ENCODE data around the gene RIPOR2.

Gene RIPOR2

DNA sequence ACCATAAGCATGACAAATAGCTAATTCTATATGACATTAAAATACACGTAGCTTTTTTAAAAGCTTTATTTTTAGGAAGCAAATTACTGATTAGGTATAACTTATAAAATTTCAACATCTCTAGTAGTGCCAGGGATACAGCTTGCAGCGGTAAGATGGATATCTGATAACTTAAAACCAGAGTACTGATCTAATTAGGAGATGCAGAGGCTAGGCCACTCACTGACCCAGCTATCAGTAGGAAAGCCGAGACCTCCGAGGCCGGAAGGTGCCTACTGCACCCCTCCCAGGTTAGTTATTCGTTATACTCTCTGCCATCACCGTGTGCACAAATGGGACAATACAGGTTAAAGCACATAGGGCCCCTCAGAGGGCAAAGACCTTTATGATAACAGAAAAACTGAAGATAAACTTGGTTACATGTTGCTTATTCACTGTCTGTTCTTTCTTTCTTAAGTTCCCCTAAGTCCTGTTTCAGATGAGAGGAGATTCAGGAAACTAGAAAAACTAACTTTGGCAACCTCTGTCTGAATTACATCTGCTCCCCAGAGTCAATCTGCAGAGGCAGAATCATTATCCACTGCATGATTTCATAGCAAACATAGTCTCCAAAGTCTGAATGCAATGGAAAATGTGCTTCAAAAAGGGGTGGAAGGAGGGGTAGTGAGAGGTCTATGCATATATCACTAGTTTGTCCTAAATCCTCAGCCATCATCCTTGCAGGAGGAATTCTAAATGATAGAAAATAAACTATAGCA, 60.8 kb downstream of the RIPOR2 start:
- DNase-seq: no peak

DNA sequence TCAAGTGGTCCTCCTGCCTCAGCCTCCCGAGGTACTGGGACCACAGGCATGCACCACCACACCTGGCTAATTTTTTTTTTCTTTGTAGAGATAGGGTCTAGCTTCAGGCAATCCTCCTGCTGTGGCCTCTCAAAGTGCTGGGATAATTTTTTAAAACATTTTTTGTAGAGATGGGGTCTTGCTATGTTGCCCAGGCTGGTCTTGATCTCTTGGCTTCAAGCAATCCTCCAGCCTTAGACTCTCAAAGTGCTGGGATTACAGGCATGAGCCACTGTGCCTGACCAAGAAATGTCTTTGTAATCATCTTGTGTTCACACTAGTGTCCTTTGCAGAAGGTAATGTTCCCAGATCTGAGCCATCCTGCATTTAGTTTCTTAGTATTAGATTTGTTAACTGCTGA, 61.6 kb downstream of the RIPOR2 start:
- DNase-seq: no peak

DNA sequence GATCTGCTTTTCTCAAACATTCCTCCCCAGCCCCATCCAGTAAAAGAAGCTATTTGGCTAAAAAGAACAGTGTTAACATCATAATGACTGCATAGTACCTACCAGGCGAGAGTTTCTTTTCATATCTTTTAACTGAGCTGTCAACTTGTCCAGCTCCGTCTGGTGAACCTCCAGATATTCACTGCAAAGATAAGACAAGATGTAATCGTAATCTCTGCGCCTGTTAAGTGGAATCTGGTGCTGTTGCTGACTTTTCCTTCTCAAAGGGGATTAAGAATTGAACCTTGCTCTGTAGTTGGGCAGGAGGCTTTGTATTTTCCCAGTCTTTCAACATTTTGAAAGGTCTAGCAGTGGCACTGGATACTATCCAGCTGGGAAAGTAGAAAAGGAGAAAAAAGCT, 63.0 kb downstream of the RIPOR2 start:
- peak in 1 of 2 experiments; percentile 26 for DNase-seq

DNA sequence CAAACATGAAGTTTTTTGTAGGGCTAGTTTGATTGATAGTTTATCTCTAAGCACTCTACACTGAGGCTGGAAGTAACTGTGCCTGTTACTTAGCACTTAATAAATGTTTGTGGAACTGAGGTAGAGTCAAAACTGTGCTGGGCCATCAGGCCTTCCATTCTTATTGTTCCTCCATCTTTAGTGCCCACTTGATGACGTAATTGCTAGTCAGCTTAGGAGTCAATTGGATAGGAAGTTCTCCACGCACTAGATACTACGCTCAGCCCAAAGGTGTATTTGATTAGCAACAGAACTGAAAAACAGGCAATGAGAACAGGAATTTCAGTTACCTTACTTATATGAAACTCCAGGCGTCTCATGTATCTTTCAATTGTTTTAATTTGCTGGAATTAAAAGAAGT, 67.0 kb downstream of the RIPOR2 start:
- DNase-seq: no peak

DNA sequence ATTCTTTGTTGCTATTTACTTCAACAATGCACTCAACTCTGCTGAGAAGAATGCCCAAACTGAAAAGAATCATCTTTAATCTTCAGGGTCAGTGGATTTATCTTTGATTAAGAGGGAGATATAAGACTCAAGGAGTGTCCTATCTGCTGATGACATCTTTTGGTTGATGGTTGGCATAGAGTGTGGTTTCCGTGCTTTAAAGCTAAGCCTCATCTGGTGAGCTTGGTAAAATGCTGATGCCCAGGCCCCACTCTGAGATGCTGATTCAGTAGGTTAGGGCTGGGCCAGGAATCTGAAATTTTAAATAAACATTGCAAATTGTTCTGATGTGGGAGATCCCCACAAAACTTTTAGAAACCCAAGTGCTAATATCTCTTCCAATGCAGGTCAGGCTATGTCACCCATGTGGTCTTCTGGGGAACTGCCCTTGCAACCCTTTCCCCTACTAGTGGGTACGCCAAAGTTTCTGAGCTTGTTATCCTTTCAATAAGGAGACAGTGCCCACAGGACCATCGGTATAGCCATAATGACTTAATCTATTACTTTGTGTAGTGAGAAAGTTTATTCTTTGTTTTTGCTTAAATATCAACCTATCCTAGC, 68.6 kb downstream of the RIPOR2 start:
- DNase-seq: no peak

DNA sequence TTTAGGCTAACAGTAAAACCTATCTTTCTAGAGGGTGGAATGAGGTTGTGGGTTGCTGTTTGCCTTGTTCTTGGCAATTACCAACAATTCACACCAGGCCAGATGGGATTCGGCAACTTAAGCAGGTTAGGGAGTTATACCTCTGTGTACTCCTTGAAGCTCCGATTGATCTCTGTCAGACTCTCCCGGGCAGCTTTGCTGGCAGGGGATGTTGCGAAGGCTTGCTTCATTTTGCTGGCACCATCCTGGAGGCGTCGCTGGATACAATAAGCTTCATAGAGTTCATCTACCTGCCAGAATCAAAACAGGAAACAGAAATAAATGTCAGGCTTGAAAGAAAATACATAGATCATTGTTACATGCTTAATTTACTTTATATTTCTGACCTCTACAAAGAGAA, 70.6 kb downstream of the RIPOR2 start:
- peak; percentile 0 to 18 for DNase-seq

DNA sequence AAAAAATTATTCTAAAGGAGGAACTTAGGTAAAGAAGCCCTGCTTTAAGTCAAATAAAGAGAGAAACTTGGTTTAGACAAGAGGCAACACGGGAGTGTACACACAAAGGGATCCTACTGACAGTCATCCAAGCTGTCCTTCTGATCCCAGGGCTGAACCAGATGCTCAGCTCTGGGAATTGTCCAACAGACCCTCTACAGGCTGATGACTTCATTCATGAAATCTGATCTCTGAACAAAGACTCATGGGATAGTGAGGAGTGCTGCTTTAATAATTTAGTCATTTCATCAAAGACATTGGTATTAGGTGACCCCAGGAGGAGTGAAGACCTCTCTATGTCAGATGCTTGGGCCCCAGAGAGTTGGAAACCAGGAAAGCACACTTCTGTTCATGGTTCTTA, 71.4 kb downstream of the RIPOR2 start:
- peak; percentile 55 to 86 for DNase-seq

DNA sequence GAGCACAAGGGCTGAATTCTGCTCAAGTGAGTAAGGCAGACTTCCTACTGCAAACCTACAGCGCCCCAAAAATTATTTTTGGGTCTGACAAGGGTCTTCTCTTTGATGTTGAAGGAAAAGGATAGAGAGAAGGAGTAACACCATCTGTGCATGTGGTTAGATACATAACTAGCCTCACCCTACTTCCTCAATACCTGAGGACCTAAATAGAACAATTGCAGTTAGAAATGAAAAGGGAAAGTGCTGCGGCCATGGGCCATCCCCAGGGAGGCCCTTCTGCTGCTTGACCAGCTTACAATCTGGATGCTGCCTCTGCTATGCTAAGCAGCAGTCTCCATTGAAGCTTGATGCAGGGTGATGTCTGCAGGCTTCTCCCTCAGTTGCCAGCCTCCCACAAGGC, 73.8 kb downstream of the RIPOR2 start:
- no peak for DNase-seq

DNA sequence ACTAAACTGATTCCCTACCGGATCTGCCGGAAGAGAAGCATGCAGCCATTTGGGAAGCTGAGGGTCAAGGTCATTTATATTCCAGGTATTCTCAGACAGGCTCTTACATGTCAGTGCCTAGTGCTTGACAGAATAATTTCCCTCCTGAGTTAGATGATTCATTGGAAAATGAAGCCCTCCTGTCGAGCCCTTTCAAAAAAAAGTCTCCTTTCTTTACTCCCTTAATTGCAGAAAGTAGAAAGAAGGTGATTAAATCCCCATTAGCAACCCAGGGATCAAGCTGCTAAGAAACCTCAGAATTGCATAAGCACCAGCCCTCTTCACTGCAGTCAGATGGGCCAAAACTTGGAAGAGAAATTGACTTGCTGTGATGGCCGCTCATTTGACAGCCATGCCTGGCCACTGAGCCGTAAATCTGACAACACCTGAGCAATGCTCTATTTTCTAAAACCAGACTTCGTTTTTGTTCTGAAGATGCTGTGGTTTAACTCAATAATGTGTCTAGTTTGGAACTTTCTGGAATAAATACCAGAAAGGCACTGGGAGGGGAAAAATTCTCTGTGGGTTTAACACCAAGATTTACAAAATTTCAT, 76.1 kb downstream of the RIPOR2 start:
- DNase-seq: no peak

DNA sequence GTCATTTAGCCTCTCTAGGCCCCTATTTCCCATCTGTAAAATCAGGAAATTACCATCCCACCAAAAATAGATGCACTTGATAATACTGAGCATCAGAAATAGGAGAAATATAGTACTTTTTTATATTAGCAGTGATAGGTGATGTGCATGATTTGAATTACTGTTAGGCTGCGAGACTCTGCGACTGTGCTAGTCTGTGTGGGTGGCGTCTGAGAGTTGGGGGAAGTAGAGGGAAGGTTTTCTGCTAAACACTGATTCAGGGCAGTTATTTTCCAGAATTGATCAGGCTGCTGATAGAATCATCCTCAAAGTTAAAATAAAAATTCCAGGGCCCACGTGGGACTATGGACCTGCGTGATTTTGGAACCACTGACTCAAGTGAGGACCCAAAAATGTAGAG, 76.6 kb downstream of the RIPOR2 start:
- DNase-seq: no peak

DNA sequence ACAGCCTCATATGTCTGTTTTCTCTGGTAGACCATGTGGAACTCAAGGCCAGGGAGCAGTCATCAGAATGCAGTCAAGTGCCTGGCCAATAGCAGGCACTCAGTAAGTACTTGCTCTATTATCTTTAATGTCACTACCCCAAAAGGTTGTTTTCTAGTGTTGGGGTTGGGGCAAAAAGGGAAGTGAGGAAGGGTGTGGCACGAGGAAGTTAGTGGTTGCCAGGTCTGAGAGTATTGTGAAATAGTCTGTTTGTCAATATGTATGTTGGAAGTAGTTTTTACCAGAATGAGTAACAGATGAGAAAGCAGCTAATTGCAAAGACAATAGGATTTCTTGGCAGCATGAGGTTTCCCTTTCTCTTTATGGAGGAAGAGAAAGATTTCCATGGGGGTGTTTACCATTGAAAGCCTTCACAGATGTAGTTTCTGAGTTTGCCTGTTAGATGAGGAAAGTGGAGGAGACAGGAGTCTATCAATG, 77.5 kb downstream of the RIPOR2 start:
- DNase-seq: no peak

DNA sequence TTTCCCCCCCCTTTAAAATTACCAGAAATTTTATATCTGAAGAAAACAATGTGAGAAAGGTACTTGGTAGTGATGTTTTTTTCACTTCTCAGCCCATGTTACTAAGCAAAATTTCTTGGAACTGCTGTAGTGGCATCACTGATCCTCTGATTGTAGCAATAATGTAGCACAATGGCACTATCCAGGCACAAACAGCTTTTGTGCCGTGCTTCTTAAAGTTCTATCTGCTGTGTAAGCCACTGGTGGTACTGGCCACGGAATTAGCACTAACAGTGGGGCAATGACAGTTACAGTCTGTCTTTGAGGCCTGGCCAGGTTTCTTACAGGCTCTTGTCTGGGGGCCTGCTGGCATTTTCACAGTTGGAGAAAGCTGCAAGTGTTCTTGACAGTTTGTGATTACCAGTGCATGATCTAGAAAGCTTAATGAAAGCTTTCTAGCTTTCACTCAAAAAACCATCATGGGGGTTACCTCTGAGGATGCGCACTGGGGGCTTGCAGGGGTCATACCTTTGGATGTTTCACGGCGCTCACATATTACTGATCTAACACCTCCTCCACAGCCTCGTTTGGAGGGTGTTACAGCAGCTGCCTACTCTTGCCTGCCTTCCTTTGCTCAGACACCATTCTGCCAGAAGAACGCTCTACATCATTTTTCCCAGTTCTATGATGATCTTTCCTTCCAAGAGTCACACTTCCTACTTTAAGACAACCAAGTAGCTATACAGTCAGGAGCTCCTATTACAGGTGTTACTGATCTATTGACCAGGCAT, 78.7 kb downstream of the RIPOR2 start:
- no peak for DNase-seq

DNA sequence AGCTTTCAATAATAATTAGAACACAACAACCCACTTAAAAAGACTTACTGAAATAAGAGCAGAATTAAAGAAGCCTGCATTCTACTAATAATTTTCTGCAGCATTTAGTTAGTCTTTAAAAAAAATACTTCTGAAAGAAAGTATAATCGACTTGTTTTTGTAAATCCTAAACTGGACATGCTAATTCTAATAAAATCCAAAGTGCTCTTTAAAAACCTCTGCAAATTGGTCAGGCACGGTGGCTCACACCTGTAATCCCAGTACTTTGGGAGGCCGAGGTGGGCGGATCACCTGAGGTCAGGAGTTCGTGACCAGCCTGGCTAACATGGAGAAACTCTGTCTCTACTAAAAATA, 79.5 kb downstream of the RIPOR2 start:
- DNase-seq: no peak

DNA sequence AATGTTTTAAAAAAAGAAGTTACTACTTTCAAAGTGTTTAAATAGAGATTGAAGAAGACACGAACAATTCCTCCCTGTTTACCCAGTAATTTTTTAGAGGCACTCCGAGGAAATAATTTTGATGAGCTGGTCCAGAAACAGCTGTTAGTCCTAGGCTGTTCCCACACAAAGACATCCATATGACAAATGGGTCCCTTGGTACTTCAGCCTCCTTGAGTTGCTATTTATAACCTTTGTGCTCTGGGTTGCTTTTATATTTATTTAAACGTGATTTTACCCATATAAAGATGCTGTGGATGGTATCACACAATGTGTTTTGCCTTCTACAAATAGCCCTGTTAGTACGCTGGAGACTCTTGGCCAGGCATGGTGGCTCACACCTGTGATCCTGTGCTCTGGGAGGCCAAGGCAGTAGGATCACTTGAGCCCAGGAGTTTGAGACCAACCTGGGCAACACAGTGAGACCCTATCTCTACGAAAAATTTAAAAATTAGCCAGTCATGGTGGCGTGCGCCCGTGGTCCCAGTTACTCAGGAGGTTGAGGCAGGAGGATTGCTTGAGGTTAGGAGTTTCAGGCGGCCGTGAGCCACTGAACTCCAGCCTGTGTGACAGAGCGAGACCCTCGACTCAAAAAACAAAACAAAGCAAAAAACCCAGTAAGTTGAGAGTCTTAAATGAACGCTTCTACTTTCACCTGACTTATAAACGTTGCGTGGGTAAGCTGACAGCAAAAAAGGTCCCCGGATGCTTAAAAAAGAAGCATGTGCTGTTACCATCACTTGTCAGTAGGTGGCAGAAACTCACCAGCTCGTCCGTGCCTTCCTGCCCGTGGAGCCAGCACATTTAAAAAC, 80.1 kb downstream of the RIPOR2 start:
- peak; percentile 48 to 74 for DNase-seq

DNA sequence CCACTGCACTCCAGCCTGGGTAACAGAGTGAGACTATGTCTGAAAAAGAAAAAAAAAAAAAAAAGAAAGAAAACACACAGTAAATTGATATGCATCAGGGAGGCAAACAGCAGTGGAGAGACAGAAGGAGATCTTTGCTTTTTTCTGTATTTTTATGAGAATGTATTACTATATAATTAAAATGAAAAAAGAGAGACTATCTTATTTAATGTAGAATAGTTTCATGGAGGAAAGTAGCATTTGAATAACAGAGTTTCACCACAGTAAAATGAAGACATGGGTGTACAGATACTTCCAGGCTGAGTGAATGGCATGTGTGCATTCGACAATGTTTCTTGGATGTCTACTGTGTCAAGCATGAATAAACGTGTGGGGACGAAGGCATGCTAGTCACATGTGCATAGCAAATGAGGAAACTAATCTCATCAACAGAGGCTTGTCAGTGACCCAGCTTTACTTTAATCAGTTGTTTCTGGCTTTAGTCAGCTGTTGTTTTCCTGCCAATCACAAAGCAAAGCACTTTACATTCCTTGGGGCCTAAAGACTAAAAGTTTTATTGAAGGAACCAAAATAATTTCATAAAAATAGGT, 81.6 kb downstream of the RIPOR2 start:
- no peak for DNase-seq

DNA sequence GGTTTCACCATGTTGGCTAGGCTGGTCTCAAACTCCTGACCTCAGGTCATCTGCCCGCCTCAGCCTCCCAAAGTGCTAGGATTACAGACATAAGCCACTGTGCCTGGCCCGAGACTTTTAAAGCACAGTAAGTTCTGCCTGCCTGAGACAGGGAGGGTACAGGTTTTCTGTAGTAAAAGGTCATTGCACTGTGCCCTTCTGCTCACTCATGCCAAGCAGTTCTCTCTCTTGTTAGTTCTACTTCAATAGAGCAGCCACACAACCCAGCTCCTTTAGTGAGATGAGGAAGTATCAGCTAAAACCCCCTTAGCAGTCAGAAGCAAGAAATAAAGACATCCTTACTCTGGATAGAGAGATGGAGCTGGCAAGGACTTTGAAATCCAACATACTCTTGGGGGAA, 84.7 kb downstream of the RIPOR2 start:
- no peak for DNase-seq

DNA sequence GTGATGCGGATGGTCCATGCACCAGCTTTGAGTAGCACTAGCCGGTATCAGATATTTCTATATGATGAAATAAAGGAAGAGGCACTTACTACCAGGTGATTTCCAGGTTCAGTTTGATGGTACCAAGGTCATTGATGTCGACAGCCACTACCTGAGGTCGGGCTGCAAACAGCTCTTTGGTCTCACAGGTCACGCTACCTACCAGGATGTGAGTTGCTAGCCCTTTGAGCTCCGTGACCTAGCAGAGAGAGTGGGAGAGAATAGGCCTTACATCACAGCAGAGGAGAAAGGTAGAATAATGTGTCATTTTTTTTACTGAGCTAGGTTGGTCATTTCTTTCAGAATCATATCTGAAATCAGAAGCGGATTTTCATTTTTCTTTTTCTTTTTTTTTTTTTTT, 86.0 kb downstream of the RIPOR2 start:
- no peak for DNase-seq

DNA sequence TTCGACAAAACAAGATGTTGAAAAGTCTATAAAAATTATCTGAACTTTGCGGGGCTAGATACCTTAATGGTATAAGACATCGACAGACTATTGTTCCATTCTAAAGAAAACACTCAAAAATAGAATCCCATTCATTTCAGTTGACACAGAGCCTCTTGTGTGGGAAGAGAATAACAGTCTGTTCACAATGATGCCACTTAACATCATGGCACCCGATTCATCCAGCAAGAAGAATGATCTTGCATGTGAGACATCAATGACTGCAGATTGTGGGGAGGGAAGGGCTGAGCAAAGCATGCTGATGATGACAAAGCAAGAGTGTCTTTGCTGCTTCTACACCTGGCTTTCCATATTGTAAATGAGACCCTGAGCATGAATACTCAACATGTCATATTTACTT, 87.3 kb downstream of the RIPOR2 start:
- DNase-seq: no peak

DNA sequence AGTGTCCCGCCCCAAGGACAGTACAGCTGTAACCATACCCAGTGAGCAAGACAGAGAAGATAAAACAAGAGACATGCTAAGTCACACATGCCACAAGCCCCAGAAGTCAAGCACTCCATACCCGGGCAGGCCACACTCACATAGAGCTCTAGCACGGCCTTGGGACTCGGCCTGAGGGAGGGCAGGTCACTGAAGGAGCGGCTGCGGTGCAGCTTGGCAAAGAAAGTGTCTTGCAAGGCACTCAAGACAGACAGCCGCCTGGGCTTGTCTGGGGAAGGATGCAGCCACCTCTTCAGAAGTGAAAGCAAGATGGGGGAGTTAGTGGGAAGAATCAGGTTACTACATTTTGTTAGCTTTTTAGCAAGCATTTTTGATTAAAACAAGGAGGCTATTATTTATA, 88.4 kb downstream of the RIPOR2 start:
- no peak for DNase-seq

DNA sequence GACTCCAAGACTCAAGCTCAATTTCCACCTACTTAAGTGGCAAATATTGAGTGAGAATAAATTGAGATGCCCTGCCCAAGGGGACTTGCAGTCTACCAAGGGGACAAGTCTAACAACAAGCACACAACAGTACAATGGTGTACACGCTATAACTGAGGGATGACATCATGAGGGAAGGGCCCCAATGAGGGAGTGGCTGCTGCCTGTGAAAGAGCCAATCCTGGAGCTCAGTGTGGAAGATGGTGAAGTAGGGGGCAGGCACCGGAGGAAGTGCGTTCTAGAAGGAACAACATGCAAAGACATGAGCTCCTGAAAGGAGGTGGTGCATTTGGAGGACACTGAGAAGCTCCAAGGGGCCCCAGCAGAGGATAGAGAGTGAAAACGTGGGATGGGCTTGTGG, 90.2 kb downstream of the RIPOR2 start:
- no peak for DNase-seq

DNA sequence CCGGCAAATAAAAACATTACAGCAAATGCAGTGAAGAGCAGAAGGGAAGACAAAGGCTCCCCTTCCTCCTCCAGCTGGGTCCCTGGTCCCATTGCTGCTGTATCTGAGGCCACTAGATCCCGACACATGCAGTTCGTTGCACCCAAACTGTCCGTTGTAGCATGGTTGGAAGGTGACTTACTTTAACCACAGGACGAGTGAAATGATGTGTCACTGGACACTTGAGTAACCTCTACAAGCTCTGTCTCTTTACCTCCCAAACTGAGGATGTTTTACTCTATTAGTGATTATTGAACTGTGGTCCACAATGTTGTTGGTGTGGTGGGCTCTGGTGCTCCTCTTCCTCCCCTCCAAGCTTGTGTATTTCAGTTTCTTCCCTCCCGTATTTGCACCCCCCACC, 90.9 kb downstream of the RIPOR2 start:
- DNase-seq: no peak

DNA sequence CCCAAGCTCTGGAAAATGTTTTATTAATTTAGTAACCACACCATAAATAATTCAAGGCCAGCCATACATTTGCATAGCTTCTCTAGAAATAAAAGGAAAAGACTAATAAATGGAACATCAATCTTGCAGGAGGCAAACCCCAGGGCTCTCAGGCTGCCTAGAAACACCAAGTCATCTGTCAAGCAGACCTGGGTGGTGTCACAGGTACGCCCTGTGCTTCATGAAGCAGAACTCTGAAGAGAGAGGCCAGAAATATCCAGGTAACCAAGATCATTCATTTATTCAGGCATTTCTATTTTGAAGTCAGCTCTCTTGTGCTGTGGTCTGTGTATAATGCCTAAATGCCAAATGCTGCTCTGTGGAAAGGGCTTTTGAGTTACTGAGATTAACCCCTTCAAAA, 91.7 kb downstream of the RIPOR2 start:
- no peak for DNase-seq
